Natural killer cell treated with Interleukin-12 subunit alpha and Interleukin-12 subunit beta and Interleukin-15 and Interleukin-18, amount 100 ng/mL, for 72 hours (primary cell): ENCODE results near the gene C1orf174. TPM values are rescaled to one million over a fixed set of nuclear protein-coding genes. Genes with fewer than 3 reads are reported as not detected.

ENCODE experiments used
- ATAC-seq, 2 donors: fragments of 150-1000 bp; cut with Tn5 transposase in 1 of 2; sonication (Bioruptor Pico), chemical (Tn5 transposase) in 1 of 2; 2 replicates each; pipeline ENCODE4 v1.10.0; 2021
- DNase-seq: peaks from one replicate; pipeline ENCODE4 v3.0.0; 2022; ENCODE audit warnings: low spot score
- H3K27ac Mint-ChIP-seq, 2 donors: 1 replicate in 1 of 2; 2 replicates in 1 of 2; pipeline ENCODE4 v1.8.0; 2022; ENCODE audit warnings: mixed read lengths in 2 of 2, mild to moderate bottlenecking in 1 of 2, moderate library complexity in 1 of 2
- H3K27me3 Mint-ChIP-seq, 2 donors: 1 replicate in 1 of 2; 2 replicates in 1 of 2; pipeline ENCODE4 v1.8.0; 2022; ENCODE audit warnings: mixed read lengths in 2 of 2
- H3K36me3 Mint-ChIP-seq: one replicate; pipeline ENCODE4 v1.8.0; 2022; ENCODE audit warnings: mixed read lengths
- H3K4me1 Mint-ChIP-seq, 2 donors: 1 replicate in 1 of 2; 2 replicates in 1 of 2; pipeline ENCODE4 v1.8.0; 2022; ENCODE audit warnings: low read depth in 2 of 2, mixed read lengths in 2 of 2, mild to moderate bottlenecking in 1 of 2
- H3K4me3 Mint-ChIP-seq: one replicate; pipeline ENCODE4 v1.8.0; 2022; ENCODE audit warnings: mixed read lengths
- H3K9me3 Mint-ChIP-seq: 2 replicates; pipeline ENCODE4 v1.8.0; 2022; ENCODE audit warnings: mixed read lengths
- total RNA-seq, 2 donors: library from RNA; stranded (reverse); gene quantifications; one replicate each; pipeline ENCODE4 v1.2.3, GENCODE V29; 2022

The C1orf174 gene
- total RNA-seq, 2 donors from 2014 or later: 31.0 to 34.6 TPM

DNA sequence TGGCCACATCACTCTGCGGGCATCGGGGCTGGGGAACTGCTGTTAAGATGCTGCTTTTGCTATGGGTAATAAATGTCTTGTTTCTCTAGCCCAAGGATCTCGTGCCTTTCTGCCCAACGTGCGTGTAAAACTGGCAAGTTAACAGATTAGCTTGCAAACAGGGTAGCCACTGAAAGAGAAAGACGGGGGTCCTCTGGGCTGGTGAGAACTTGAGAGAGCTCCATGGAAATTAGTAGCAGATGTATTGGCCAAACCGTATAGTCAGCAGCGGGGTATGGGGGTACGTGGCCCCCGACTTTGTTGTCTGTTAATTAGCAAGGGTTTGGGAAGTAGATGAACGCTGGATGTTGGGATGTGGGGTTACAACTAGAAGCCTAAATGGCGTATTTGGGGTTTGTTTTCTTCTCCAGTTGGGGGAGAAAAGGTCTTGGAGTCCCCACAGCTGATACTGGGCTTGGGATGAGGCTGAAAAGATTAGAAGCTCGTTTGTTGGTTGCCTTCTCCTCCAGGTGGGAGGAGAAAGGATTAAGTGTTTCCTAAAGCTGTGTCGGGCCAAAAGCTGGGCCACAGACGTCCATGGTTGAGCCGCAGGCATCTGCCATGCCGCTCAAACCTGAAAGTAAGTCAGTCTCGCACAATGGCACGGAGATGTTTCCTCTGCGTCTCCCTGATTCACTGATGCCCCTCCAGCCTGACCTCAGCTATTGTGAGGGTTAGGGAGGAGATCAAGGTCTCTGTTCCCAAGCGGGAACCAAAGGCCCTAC is 32.3 kb upstream of the C1orf174 start:
- H3K27me3 Mint-ChIP-seq: peaks cover 7 to 11% of the 10 kb centered on the region in 2 donors
- peaks cover 7 to 12% of the 10 kb centered on the region in 2 donors for H3K4me1 Mint-ChIP-seq
- peaks cover 7% of the 10 kb centered on the region for H3K9me3 Mint-ChIP-seq
- DNase-seq (no peak), ATAC-seq (no peak)
- H3K36me3 Mint-ChIP-seq: peaks cover 6% of the 10 kb centered on the region
- H3K4me3 Mint-ChIP-seq: no peak overlapping the region
- H3K27ac Mint-ChIP-seq: no peak overlapping the region

DNA sequence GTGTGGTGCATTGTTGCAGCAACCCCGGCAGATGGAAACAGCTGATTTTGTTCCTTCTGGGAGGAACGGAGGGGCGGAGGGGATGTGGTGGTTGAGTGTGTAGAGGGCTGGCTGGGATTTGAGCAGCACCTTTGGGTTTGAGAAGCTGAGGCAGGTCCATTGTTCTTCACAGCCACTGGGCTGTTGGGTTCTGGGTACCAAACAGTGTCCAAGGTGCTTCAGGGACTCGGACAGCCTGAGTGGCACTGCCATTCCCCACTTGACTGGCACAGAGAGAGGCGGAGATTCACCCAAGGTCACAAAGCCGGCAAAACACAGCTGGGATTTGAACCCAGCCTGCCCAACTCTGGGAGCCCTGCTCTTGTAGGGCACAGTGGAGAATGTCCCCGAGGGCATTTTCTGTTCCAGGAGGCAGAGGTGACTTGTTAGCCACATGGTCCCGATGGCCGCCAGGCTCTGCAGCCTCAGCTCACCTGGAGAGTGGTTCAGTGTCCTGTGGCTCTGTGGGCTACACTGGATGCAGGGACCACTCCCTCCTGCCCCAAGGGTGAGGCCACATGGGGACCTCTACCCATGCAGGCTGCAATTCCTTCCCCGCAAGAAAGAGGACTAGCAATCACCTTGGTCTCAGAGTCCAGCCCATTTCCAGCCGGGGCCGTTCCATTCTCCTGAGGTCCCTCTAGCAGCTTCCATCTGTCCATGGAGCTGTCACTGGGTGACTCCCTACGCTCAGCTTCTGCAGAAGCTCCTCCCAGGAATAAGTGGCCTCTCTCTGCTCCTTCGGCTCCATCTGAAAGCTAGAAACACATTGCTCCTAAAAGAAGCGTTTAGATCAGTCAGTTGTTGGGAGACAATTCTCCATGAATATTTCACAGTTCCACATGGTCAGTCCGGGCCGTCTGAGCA is 31.2 kb upstream of the C1orf174 start:
- Mint-ChIP-seq H3K4me1 (peaks cover 7 to 12% of the 10 kb centered on the region in 2 donors), H3K27ac (no peak overlapping the region), H3K36me3 (peaks cover 6% of the 10 kb centered on the region), H3K9me3 (peaks cover 7% of the 10 kb centered on the region), H3K27me3 (peaks cover 7 to 22% of the 10 kb centered on the region in 2 donors), H3K4me3 (no peak overlapping the region)
- no peak for ATAC-seq
- DNase-seq: peak; percentile 54

- Mint-ChIP-seq H3K36me3 (peaks cover 6% of the 10 kb centered on the region), H3K4me1 (peaks cover 7 to 12% of the 10 kb centered on the region in 2 donors), H3K27ac (no peak overlapping the region), H3K9me3 (peaks cover 7% of the 10 kb centered on the region), H3K4me3 (no peak overlapping the region), H3K27me3 (peaks cover 7 to 25% of the 10 kb centered on the region in 2 donors)
- DNase-seq: peak; percentile 32
- ATAC-seq: peak in 1 of 2 donors; percentile 31
Measured at GRCh38 chr1:3930301-3931006, 30.4 kb upstream of the C1orf174 start.

- H3K27ac Mint-ChIP-seq: no peak overlapping the region
- peaks cover 2 to 17% of the 10 kb centered on the region in 2 donors for H3K27me3 Mint-ChIP-seq
- H3K36me3 Mint-ChIP-seq: peaks cover 6% of the 10 kb centered on the region
- no peak for DNase-seq
- peaks cover 7 to 12% of the 10 kb centered on the region in 2 donors for H3K4me1 Mint-ChIP-seq
- H3K9me3 Mint-ChIP-seq: peaks cover 7% of the 10 kb centered on the region
- no peak for ATAC-seq
- H3K4me3 Mint-ChIP-seq: no peak overlapping the region
Measured at GRCh38 chr1:3929126-3929525, 29.1 kb upstream of the C1orf174 start.

DNA sequence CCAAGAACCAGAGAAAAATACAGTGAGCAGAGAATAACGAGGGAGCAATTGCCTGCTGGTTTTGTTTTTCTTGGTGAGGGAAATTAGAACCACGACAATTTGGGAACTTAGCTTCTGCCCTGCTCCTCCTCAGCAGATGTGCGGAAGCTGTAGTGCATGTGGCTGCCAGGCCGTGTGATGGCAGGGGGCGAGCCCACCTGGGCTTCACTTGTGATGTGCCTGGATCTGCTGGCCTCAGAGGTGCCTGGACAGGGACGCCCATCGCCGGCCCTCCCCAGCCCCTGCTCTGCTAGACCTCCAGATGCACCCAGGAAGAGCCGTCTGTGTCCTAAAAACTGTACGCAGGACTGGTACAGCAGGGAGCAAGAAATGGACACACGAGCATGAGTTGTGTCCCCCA is 28.5 kb upstream of the C1orf174 start:
- Mint-ChIP-seq H3K4me3 (no peak overlapping the region), H3K27me3 (peaks cover 2 to 15% of the 10 kb centered on the region in 2 donors), H3K4me1 (peaks cover 7 to 12% of the 10 kb centered on the region in 2 donors), H3K27ac (no peak overlapping the region), H3K9me3 (peaks cover 7% of the 10 kb centered on the region), H3K36me3 (peaks cover 6% of the 10 kb centered on the region)
- ATAC-seq: no peak
- DNase-seq: no peak

DNA sequence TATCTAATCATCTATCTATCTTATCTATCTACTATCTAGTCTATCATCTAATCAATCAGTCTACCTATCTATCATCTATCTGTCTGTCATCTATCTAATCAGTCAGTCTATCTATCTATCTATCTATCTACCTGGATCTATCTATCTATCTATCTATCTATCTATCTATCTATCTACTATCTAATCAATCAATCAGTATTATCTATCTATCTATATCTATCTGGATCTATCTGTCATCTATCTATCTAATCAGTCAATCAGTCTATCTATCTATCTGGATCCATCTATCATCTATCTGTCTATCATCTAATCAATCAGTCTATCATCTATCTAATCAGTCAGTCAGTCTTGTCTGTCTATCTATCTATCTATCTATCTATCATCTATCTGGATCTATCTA is 26.9 kb upstream of the C1orf174 start:
- no peak for ATAC-seq
- no peak for DNase-seq
- no peak overlapping the region for H3K4me3 Mint-ChIP-seq
- peaks cover 2 to 15% of the 10 kb centered on the region in 2 donors for H3K27me3 Mint-ChIP-seq
- peaks cover 7% of the 10 kb centered on the region for H3K9me3 Mint-ChIP-seq
- H3K36me3 Mint-ChIP-seq: peaks cover 6% of the 10 kb centered on the region
- H3K27ac Mint-ChIP-seq: no peak overlapping the region
- H3K4me1 Mint-ChIP-seq: peaks cover 12 to 13% of the 10 kb centered on the region in 2 donors

DNA sequence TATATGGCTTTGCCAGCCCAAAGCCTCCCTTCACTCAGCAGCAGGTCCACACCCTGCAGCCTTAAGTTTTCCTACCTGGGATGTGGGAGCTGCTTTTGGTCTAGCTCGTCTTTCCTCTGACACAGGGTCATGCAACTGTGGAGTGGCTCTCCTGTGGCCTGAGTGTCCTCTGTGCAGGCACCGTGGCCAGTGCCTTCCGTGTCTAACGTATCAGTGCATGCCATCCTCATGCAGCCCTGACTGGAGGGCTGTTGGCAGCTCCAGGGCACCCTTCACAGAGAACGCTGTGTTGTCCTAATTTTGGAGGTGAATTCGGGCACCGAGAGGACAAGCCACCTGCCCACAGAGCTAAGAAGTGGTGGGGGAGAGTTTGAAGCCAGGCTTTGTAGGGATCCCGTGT is 25.7 kb upstream of the C1orf174 start:
- no peak for ATAC-seq
- H3K4me1 Mint-ChIP-seq: peaks cover 12 to 17% of the 10 kb centered on the region in 2 donors
- no peak for DNase-seq

DNA sequence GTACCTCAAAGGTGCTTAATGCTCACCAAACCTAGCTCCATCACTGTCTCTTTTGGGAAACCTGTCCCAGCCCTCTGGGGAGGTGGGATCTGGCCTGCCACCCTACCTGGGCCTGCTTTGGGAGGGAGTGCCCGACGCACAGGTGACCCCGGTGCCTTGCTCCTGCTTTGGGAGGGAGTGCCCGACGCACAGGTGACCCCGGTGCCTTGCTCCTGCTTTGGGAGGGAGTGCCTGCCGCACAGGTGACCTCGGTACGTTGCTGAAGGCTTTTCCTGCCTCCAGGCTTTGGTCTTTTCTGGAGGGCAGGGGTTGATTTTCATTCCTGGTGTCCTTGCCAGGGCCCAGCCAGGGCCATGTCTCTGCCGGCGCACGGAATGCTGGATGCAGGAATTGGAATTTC is 25.2 kb upstream of the C1orf174 start:
- H3K36me3 Mint-ChIP-seq: peaks cover 2% of the 10 kb centered on the region
- ATAC-seq (no peak), DNase-seq (no peak)
- peaks cover 2 to 15% of the 10 kb centered on the region in 2 donors for H3K27me3 Mint-ChIP-seq
- H3K27ac Mint-ChIP-seq: no peak overlapping the region
- no peak overlapping the region for H3K4me3 Mint-ChIP-seq
- H3K4me1 Mint-ChIP-seq: peaks cover 9 to 12% of the 10 kb centered on the region in 2 donors
- H3K9me3 Mint-ChIP-seq: peaks cover 3% of the 10 kb centered on the region

More for the DNA sequence above, 25.7 kb upstream of the C1orf174 start:
- Mint-ChIP-seq H3K36me3 (peaks cover 6% of the 10 kb centered on the region), H3K27ac (no peak overlapping the region), H3K9me3 (peaks cover 7% of the 10 kb centered on the region), H3K27me3 (peaks cover 2 to 15% of the 10 kb centered on the region in 2 donors), H3K4me3 (no peak overlapping the region)

DNA sequence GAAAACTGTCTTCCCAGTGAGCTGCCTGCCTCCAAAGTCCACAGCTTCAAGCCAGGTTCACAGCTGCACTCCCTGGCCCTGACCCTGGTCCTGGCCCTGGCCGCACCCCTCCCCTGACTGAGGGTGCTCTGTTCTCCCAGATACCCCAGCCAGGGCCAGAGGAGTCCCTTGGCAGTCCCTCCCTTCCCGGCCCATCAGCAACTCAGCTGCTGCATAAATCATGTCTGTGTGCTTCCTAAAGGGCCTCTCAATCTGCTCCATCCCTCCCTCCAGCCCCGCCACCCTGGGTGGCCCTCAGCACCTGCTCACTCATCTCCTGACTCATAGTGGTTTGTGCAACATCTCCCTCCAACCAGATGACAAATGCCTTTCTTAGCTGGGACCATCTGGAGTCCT is 24.8 kb upstream of the C1orf174 start:
- Mint-ChIP-seq H3K27ac (no peak overlapping the region), H3K9me3 (no peaks in the 10 kb centered on the region), H3K36me3 (no peaks in the 10 kb centered on the region), H3K4me3 (no peak overlapping the region), H3K27me3 (peaks cover 2 to 15% of the 10 kb centered on the region in 2 donors), H3K4me1 (peaks cover 6 to 10% of the 10 kb centered on the region in 2 donors)
- ATAC-seq (no peak), DNase-seq (peak; percentile 48)

GRCh38 chr1:3924186-3924824 is 24.2 kb upstream of the C1orf174 start:
- H3K4me3 Mint-ChIP-seq: no peak overlapping the region
- no peaks in the 10 kb centered on the region for H3K9me3 Mint-ChIP-seq
- no peak for ATAC-seq
- H3K27me3 Mint-ChIP-seq: peaks cover 2 to 15% of the 10 kb centered on the region in 2 donors
- H3K4me1 Mint-ChIP-seq: peaks cover 3 to 10% of the 10 kb centered on the region in 2 donors
- peak; percentile 59 for DNase-seq
- no peaks in the 10 kb centered on the region for H3K36me3 Mint-ChIP-seq
- no peak overlapping the region for H3K27ac Mint-ChIP-seq

GRCh38 chr1:3923378-3924185 is 23.5 kb upstream of the C1orf174 start:
- H3K4me3 Mint-ChIP-seq: no peak overlapping the region
- DNase-seq: peak; percentile 54
- H3K27ac Mint-ChIP-seq: no peak overlapping the region
- H3K9me3 Mint-ChIP-seq: no peaks in the 10 kb centered on the region
- H3K4me1 Mint-ChIP-seq: peaks cover 0 to 10% of the 10 kb centered on the region in 2 donors
- H3K27me3 Mint-ChIP-seq: peaks cover 2 to 15% of the 10 kb centered on the region in 2 donors
- H3K36me3 Mint-ChIP-seq: no peaks in the 10 kb centered on the region
- ATAC-seq: no peak

DNA sequence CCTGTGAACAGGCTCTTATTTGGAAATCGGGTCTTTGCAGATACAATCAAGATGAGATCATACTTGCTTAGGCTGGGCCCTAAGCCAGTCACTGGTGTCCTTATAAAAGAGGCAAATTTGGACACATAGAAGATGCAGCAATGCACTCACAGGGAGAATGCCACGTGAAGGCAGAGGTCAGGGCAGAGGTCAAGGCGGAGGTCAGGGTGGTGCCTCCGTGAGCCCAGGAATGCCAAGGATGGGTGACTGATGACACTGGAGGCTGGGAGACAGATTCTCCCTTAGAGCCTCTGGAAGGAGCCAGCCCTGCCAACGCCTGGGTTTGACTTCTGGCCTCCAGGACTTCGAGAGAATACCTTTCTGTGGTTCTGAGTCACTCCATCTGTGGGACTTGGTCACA is 22.8 kb upstream of the C1orf174 start:
- Mint-ChIP-seq H3K4me1 (peaks cover 0 to 10% of the 10 kb centered on the region in 2 donors), H3K9me3 (no peaks in the 10 kb centered on the region), H3K27me3 (peaks cover 5 to 15% of the 10 kb centered on the region in 2 donors), H3K4me3 (no peak overlapping the region), H3K36me3 (no peaks in the 10 kb centered on the region), H3K27ac (no peak overlapping the region)
- DNase-seq (no peak), ATAC-seq (no peak)
